IPS-15b (cell line): Measurements from ENCODE around the gene SLC25A13.
"Not testable (repeated sequence)": the region's sequence is repeated elsewhere in the genome, so short reads cannot be mapped to it uniquely, and the experiment has no call there.

Experiments
- H3K27me3 ChIP-seq: one replicate; pipeline ENCODE4 v1.6.1; 2013; ENCODE audit warnings: low read length; ENCODE audit not compliant: control insufficient read depth, insufficient read depth
- H3K36me3 ChIP-seq: one replicate; pipeline ENCODE4 v1.6.1; 2013; ENCODE audit warnings: low read length; ENCODE audit not compliant: control insufficient read depth, insufficient read depth
- H3K4me1 ChIP-seq: one replicate; pipeline ENCODE4 v1.6.1; 2013; ENCODE audit warnings: mild to moderate bottlenecking, low read length; ENCODE audit not compliant: control insufficient read depth, insufficient read depth
- H3K4me3 ChIP-seq: one replicate; pipeline ENCODE4 v1.5.1; 2013; ENCODE audit warnings: low read depth, low read length
- H3K9ac ChIP-seq: one replicate; pipeline ENCODE4 v1.6.1; 2013; ENCODE audit warnings: low read depth, mild to moderate bottlenecking, low read length
- H3K9me3 ChIP-seq: one replicate; pipeline ENCODE4 v1.6.1; 2013; ENCODE audit warnings: mild to moderate bottlenecking, low read length; ENCODE audit not compliant: control insufficient read depth, insufficient read depth

The SLC25A13 gene

GRCh38 chr7:96321658-96322372, at the start of gene SLC25A13:
SLC25A13 (minus strand) TSS chr7:96322098; CDS start chr7:96321956, 142 bp downstream.
- peak within 1 kb of the TSS; percentile 74 for H3K4me3 ChIP-seq
- no peaks in the 10 kb centered on the region for H3K36me3 ChIP-seq
- no peaks in the 10 kb centered on the region for H3K9me3 ChIP-seq
- H3K4me1 ChIP-seq = peaks cover 2% of the 10 kb centered on the region
- peak within 1 kb of the TSS; percentile 73 for H3K9ac ChIP-seq
- peaks cover 2% of the 10 kb centered on the region for H3K27me3 ChIP-seq

- not testable (repeated sequence) for H3K4me1 ChIP-seq, H3K36me3 ChIP-seq, H3K4me3 ChIP-seq, H3K9ac ChIP-seq, H3K9me3 ChIP-seq, H3K27me3 ChIP-seq
Measured at GRCh38 chr7:96365916-96366315, 44.0 kb upstream of the SLC25A13 start.

- H3K4me3 ChIP-seq = no peak overlapping the region
- H3K9ac ChIP-seq = no peak overlapping the region
- H3K27me3 ChIP-seq = no peaks in the 10 kb centered on the region
- no peaks in the 10 kb centered on the region for H3K36me3 ChIP-seq
- no peaks in the 10 kb centered on the region for H3K4me1 ChIP-seq
- H3K9me3 ChIP-seq = no peaks in the 10 kb centered on the region
Measured at GRCh38 chr7:96361116-96361857, 39.4 kb upstream of the SLC25A13 start.

GRCh38 chr7:96359876-96360275, 38.0 kb upstream of the SLC25A13 start:
- Histone ChIP-seq H3K4me3 (no peak overlapping the region), H3K36me3 (no peaks in the 10 kb centered on the region), H3K9me3 (no peaks in the 10 kb centered on the region), H3K27me3 (no peaks in the 10 kb centered on the region), H3K9ac (no peak overlapping the region), H3K4me1 (no peaks in the 10 kb centered on the region)

GRCh38 chr7:96358236-96358971, 36.5 kb upstream of the SLC25A13 start:
- not testable (repeated sequence) for H3K36me3 ChIP-seq, H3K4me3 ChIP-seq, H3K4me1 ChIP-seq, H3K9me3 ChIP-seq, H3K27me3 ChIP-seq, H3K9ac ChIP-seq

- no peaks in the 10 kb centered on the region for H3K27me3 ChIP-seq
- no peak overlapping the region for H3K4me3 ChIP-seq
- no peak overlapping the region for H3K9ac ChIP-seq
- H3K9me3 ChIP-seq = no peaks in the 10 kb centered on the region
- no peaks in the 10 kb centered on the region for H3K36me3 ChIP-seq
- H3K4me1 ChIP-seq = no peaks in the 10 kb centered on the region
Measured at GRCh38 chr7:96355990-96356506, 34.1 kb upstream of the SLC25A13 start.

- Histone ChIP-seq H3K4me1 (no peaks in the 10 kb centered on the region), H3K9ac (no peak overlapping the region), H3K27me3 (no peaks in the 10 kb centered on the region), H3K9me3 (no peaks in the 10 kb centered on the region), H3K36me3 (no peaks in the 10 kb centered on the region), H3K4me3 (no peak overlapping the region)
Measured at GRCh38 chr7:96354881-96355280, 33.0 kb upstream of the SLC25A13 start.

GRCh38 chr7:96349572-96349971, 27.7 kb upstream of the SLC25A13 start:
- H3K27me3 ChIP-seq = no peaks in the 10 kb centered on the region
- H3K9ac ChIP-seq = no peak overlapping the region
- H3K36me3 ChIP-seq = no peaks in the 10 kb centered on the region
- H3K4me3 ChIP-seq = no peak overlapping the region
- no peaks in the 10 kb centered on the region for H3K4me1 ChIP-seq
- no peaks in the 10 kb centered on the region for H3K9me3 ChIP-seq

- Histone ChIP-seq H3K9me3 (no peaks in the 10 kb centered on the region), H3K9ac (no peak overlapping the region), H3K4me1 (no peaks in the 10 kb centered on the region), H3K4me3 (no peak overlapping the region), H3K36me3 (no peaks in the 10 kb centered on the region), H3K27me3 (no peaks in the 10 kb centered on the region)
Measured at GRCh38 chr7:96347471-96347870, 25.6 kb upstream of the SLC25A13 start.

- H3K27me3 ChIP-seq = no peaks in the 10 kb centered on the region
Measured at GRCh38 chr7:96346293-96346953, 24.5 kb upstream of the SLC25A13 start.

GRCh38 chr7:96344236-96344635, 22.3 kb upstream of the SLC25A13 start:
- Histone ChIP-seq H3K9me3 (no peaks in the 10 kb centered on the region), H3K27me3 (no peaks in the 10 kb centered on the region), H3K4me3 (no peak overlapping the region), H3K4me1 (no peaks in the 10 kb centered on the region), H3K9ac (no peak overlapping the region), H3K36me3 (no peaks in the 10 kb centered on the region)

More at GRCh38 chr7:96346293-96346953, 24.5 kb upstream of the SLC25A13 start:
- H3K4me3 ChIP-seq = no peak overlapping the region
- no peak overlapping the region for H3K9ac ChIP-seq
- no peaks in the 10 kb centered on the region for H3K36me3 ChIP-seq
- H3K4me1 ChIP-seq = no peaks in the 10 kb centered on the region
- no peaks in the 10 kb centered on the region for H3K9me3 ChIP-seq
